Activated CD4-positive, alpha-beta T cell treated with anti-CD3 and anti-CD28 coated beads, Interleukin-2, Interleukin-6, amounts not matched to agents 100 ng/mL and 50 ng/mL, durations not matched to agents 16 hours and 8 hours (primary cell): ENCODE data around the gene GRAPL.
"Not testable (repeated sequence)": the region's sequence is repeated elsewhere in the genome, so short reads cannot be mapped to it uniquely, and the experiment has no call there.

Experiments used
- DNase-seq: peaks from one replicate; pipeline ENCODE4 v3.0.0-alpha.2; 2020

GRAPL gene

GRCh38 chr17:19189781-19190405 is 62.5 kb downstream of the GRAPL start:
- not testable (repeated sequence) for DNase-seq

GRCh38 chr17:19196382-19197204 is 69.2 kb downstream of the GRAPL start:
- not testable (repeated sequence) for DNase-seq

GRCh38 chr17:19202448-19202847 is 75.1 kb downstream of the GRAPL start:
- not testable (repeated sequence) for DNase-seq

GRCh38 chr17:19203429-19203828 is 76.0 kb downstream of the GRAPL start:
- not testable (repeated sequence) for DNase-seq
